T-helper 17 cell (primary cell): ENCODE measurements around the gene GALNT13. TPM values are rescaled to one million over a fixed set of nuclear protein-coding genes. Genes with fewer than 3 reads are reported as not detected.

Experiments used
- ATAC-seq: fragments of 150-1000 bp; cut with Tn5 transposase; 2 replicates; pipeline ENCODE4 v1.10.0; 2021; ENCODE audit warnings: mild to moderate bottlenecking, moderate library complexity
- DNase-seq, 3 donors: peaks; one replicate each; pipeline versions ENCODE4 v3.0.0 to v3.0.0-alpha.2; 2020 to 2021
- H3K9me3 ChIP-seq: one replicate; pipeline ENCODE4 v1.7.0; 2013; ENCODE audit warnings: low read length, mild to moderate bottlenecking; ENCODE audit not compliant: control insufficient read depth, poor library complexity, severe bottlenecking
- H3K27ac Mint-ChIP-seq: one replicate; pipeline ENCODE4 v1.8.0; 2022; ENCODE audit warnings: mild to moderate bottlenecking, moderate library complexity, mixed read lengths
- H3K27me3 Mint-ChIP-seq: one replicate; pipeline ENCODE4 v1.8.0; 2022; ENCODE audit warnings: mixed read lengths
- H3K36me3 Mint-ChIP-seq: one replicate; pipeline ENCODE4 v1.8.0; 2022; ENCODE audit warnings: low read depth, mixed read lengths
- H3K4me1 Mint-ChIP-seq: one replicate; pipeline ENCODE4 v1.8.0; 2022; ENCODE audit warnings: mild to moderate bottlenecking, mixed read lengths
- H3K4me3 Mint-ChIP-seq: one replicate; pipeline ENCODE4 v1.8.0; 2022; ENCODE audit warnings: mild to moderate bottlenecking, moderate library complexity, mixed read lengths
- total RNA-seq, 4 donors: library from RNA in 2 of 4; stranded (reverse) in 2 of 4; gene quantifications; one replicate each; pipeline ENCODE4 v1.2.3 and lab custom pipeline; 2022 to 2026

The GALNT13 gene
- total RNA-seq, 2 donors from 2014 or later, result not detected

DNA sequence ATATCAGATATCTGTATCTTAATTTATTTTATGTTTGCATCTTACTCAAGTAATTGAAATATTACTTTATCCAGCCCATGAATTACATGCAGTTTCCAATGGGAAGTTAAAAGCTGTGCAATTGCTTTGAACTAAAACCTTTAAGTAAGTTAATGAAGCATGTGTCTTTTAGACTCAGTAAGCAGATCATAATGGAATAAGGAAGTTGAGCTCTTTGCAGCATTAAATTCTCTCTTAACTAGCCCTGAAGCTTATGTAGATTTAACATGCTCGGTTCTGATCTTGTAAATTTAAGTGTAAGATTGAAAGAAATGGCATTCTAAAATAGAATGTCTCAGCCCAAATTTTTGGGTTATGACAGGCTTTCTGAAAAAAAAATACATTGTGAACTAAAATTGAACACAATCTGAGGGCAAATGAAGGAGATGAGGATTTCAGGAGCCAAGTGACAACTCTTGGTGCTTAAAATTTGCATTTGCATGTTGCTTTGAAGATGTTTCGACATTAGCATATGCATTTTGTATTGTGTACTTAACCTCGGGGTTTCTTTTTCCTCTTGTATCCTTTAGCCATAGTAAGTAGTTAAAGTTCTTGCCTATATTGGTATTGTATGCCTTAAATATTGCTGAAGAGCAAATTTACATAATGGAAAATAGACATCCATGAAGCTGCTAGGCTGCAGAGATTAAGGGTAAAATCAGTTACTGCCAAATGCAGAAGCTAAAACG, 529.0 kb downstream of the GALNT13 start:
- H3K27ac Mint-ChIP-seq, result no peak overlapping the region
- H3K4me3 Mint-ChIP-seq, result no peak overlapping the region
- no peaks in the 10 kb centered on the region for H3K36me3 Mint-ChIP-seq
- ATAC-seq, result no peak
- no peaks in the 10 kb centered on the region for H3K27me3 Mint-ChIP-seq
- no peak for DNase-seq
- no peaks in the 10 kb centered on the region for H3K4me1 Mint-ChIP-seq
- no peaks in the 10 kb centered on the region for H3K9me3 ChIP-seq

DNA sequence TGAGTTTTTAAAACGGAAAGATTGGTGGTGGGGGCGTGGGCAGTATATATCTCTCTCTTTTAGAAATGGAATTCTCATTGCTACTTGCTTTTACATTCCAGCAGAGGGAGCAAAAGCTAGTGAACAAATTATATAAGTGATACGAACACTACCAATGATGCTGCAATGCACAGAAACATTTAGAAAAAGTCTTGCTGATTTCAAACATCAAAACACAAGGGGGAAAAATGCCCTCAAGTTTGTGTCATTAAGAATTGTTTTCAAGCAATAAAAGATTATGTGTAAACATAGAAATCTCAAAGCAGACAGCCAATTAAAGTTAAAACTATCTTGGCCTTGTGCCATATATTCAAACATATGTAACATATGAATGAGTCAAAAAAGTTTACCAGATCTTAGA, 530.5 kb downstream of the GALNT13 start:
- H3K27me3 Mint-ChIP-seq, result no peaks in the 10 kb centered on the region
- H3K36me3 Mint-ChIP-seq, result no peaks in the 10 kb centered on the region
- DNase-seq, result no peak
- no peaks in the 10 kb centered on the region for H3K9me3 ChIP-seq
- ATAC-seq, result no peak
- no peak overlapping the region for H3K27ac Mint-ChIP-seq
- no peaks in the 10 kb centered on the region for H3K4me1 Mint-ChIP-seq
- no peak overlapping the region for H3K4me3 Mint-ChIP-seq

DNA sequence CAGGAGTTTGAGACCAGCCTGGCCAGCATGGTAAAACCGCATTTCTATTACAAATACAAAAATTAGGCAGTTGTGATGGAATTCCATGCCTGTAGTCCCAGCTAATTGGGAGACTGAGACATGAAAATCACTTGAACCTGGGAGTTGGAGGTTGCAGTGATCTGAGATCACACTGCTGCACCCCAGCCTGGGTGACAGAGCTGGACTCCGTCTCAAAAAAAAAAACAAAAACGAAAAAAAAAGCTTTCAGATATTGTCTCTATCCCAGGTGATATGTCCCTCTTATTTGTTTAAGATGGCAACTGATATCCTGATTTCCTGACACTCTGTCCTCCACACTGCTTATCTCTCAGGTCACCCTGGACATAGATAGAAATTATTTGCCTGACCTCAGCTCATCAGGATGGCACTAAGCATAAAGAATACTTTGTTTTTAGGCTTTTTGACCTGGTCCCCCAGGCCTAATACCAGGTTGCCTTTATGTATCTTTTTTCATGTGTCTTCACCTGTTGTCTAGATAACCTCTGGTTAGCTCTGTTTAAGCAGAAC, 531.6 kb downstream of the GALNT13 start:
- DNase-seq (no peak), ATAC-seq (no peak)
- Mint-ChIP-seq H3K27me3 (no peaks in the 10 kb centered on the region), H3K4me1 (no peaks in the 10 kb centered on the region), H3K27ac (no peak overlapping the region), H3K36me3 (no peaks in the 10 kb centered on the region), H3K4me3 (no peak overlapping the region)
- no peaks in the 10 kb centered on the region for H3K9me3 ChIP-seq

DNA sequence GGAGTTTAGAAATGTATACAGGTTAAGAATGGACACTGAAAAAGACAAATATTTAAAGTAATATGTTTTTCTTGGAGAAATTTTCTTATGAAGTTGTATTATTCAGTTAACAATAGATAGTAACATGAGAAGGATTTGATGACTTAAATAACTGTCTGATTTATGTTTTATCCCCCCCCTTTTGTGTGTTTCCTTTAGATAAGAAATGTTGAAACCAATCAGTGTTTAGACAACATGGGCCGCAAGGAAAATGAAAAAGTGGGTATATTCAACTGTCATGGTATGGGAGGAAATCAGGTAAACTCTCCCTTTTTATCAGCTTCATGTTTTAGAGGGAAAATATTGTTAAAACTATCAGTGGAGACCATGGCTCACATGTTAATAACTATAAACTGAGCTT, 537.1 kb downstream of the GALNT13 start:
- no peaks in the 10 kb centered on the region for H3K27me3 Mint-ChIP-seq
- ATAC-seq (no peak), DNase-seq (no peak)
- no peak overlapping the region for H3K27ac Mint-ChIP-seq
- H3K9me3 ChIP-seq, result no peaks in the 10 kb centered on the region
- no peaks in the 10 kb centered on the region for H3K4me1 Mint-ChIP-seq
- no peak overlapping the region for H3K4me3 Mint-ChIP-seq
- no peaks in the 10 kb centered on the region for H3K36me3 Mint-ChIP-seq

DNA sequence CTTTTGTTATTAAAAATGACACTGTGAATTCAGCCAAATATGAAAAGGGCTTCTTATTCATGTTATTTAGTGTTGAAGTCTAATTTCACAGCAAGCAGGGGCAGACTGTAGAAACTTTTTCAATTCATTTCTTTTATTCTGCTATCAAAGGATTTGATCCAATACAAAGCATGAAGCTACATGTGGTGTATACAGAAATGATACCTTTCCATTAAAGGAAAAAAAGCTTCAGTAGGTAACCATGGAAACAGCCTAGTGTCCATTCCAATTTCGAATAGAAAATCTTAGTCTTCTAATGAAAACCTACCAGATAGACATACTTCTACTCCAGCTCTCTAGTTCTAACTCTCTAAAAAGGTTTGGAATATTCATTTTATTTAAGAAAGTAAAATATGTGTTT, 550.5 kb downstream of the GALNT13 start:
- Mint-ChIP-seq H3K27me3 (no peaks in the 10 kb centered on the region), H3K4me1 (no peaks in the 10 kb centered on the region), H3K27ac (no peak overlapping the region), H3K4me3 (no peak overlapping the region), H3K36me3 (no peaks in the 10 kb centered on the region)
- DNase-seq, result no peak
- no peaks in the 10 kb centered on the region for H3K9me3 ChIP-seq
- no peak for ATAC-seq

DNA sequence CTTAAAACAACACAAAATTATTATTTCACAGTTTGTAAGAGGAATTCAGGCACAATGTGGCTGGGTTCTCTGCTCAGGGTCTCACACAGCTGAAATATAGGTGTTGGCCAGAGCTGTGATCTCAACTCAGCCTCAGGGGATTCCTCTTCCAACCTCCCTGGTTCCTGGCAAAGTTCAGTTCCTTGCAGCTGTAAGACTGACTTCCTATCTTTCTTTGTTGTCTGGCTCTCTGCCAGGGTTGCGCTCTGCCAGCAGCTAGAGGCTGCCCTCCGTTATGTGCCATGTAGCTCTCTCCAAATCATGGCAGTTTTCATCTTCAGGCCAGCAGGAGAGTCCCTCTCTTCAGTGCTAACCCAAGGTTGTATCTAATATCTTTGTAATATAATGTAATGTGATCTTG, 554.3 kb downstream of the GALNT13 start:
- Mint-ChIP-seq H3K27me3 (no peaks in the 10 kb centered on the region), H3K4me1 (no peaks in the 10 kb centered on the region), H3K27ac (no peak overlapping the region), H3K36me3 (no peaks in the 10 kb centered on the region), H3K4me3 (no peak overlapping the region)
- H3K9me3 ChIP-seq, result no peaks in the 10 kb centered on the region
- DNase-seq, result no peak
- ATAC-seq, result no peak

DNA sequence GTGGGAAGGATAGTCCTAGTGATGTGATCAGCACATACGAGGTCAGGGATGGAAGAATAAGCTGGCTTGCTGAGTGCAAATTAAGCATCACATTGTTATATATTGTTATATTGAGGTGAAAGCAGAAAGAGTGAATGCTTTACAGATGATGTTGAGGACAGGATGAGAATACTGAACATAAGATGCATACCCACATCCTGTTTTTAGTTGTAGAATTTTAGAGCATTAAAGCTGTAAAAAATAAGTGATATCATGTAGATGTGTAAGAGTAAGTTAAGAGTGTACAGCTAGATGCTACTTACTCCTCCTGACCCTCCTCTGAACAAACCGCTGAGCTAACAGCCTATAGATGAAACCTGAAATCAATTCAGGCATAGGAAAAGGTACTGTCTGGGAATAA, 555.7 kb downstream of the GALNT13 start:
- ATAC-seq, result no peak
- Mint-ChIP-seq H3K4me1 (no peaks in the 10 kb centered on the region), H3K36me3 (no peaks in the 10 kb centered on the region), H3K4me3 (no peak overlapping the region), H3K27ac (no peak overlapping the region), H3K27me3 (no peaks in the 10 kb centered on the region)
- no peaks in the 10 kb centered on the region for H3K9me3 ChIP-seq
- no peak for DNase-seq

DNA sequence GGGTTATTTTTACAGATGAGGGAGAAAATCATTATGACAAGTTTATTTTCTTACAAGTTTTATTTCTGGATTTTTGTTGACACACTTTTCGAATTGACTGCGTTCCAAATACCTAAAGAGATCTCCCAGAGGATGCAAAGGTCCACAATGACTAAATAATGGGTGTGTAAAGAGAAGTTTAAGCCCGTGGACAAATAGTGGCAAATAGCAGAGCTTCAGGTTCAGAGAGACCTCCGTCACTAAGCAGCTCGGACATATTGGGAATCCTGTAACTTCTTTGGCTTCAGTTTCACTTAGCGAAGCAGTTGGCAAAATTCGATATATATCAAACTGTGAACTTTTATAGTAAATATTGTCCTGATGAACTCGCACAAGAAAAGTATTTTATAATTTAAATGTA, 556.3 kb downstream of the GALNT13 start:
- H3K27ac Mint-ChIP-seq, result no peak overlapping the region
- H3K4me1 Mint-ChIP-seq, result no peaks in the 10 kb centered on the region
- no peaks in the 10 kb centered on the region for H3K9me3 ChIP-seq
- ATAC-seq, result no peak
- H3K36me3 Mint-ChIP-seq, result no peaks in the 10 kb centered on the region
- H3K27me3 Mint-ChIP-seq, result no peaks in the 10 kb centered on the region
- no peak overlapping the region for H3K4me3 Mint-ChIP-seq
- DNase-seq, result no peak

DNA sequence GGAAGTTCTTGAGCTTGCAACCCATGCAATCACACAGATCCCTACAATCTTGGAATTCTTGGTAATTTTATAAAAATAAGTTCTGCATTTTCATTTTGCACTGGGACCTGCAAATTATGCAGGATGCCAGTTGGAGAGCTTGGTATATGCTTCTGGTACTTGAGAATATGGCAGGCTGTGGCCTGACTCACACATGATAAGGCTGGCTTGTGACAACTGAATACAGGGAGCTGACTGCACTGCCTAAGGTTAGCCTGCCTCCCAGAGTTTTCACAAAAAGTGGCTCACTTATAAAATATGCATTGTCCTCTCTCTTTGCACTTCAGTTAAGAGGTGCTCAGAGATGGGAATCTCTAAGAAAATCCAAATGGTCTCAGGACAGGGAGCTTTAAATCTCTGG, 561.3 kb downstream of the GALNT13 start:
- H3K27me3 Mint-ChIP-seq, result no peaks in the 10 kb centered on the region
- no peaks in the 10 kb centered on the region for H3K9me3 ChIP-seq
- no peaks in the 10 kb centered on the region for H3K4me1 Mint-ChIP-seq
- no peaks in the 10 kb centered on the region for H3K36me3 Mint-ChIP-seq
- ATAC-seq (no peak), DNase-seq (no peak)
- no peak overlapping the region for H3K4me3 Mint-ChIP-seq
- no peak overlapping the region for H3K27ac Mint-ChIP-seq

DNA sequence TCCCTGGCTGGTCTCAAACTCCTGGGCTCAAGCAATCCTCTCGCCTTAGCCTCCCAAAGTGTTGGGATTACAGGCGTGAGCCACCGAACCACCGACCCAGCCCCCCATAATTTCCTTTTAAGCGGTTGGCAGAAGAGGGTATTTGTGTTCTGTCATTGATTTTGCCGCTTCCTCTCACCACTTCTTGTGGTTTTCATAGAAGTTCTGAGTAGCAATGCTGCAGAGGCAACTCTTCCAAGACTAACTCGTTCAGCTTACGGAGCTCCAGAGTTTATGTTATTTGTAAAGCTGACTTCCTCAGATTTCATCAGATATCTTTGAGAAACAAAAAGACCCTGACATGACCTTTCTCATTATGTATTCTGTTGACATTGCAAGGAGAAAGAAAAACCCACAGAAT, 565.4 kb downstream of the GALNT13 start:
- no peak overlapping the region for H3K27ac Mint-ChIP-seq
- no peaks in the 10 kb centered on the region for H3K36me3 Mint-ChIP-seq
- no peaks in the 10 kb centered on the region for H3K9me3 ChIP-seq
- no peaks in the 10 kb centered on the region for H3K27me3 Mint-ChIP-seq
- H3K4me1 Mint-ChIP-seq, result no peaks in the 10 kb centered on the region
- no peak overlapping the region for H3K4me3 Mint-ChIP-seq
- DNase-seq (no peak), ATAC-seq (no peak)

DNA sequence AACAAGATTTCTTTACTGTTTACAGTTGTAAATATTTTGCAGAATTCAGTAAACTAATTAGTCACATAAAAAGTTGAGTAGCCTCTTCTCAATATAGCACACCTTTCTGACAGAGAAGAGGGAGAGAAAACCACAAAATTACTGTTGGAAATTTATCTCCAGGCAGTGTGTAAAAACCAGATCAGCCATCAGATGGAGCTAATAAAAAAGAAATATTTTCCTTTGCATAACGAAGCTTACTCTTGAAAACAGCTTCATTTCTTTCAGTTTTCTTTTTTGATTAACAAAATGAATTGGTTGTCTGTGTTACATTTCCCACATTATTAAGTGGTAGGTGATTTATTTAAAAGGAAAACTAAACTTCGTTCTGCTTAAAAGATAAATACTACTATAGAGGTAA, 567.4 kb downstream of the GALNT13 start:
- Mint-ChIP-seq H3K27me3 (no peaks in the 10 kb centered on the region), H3K36me3 (no peaks in the 10 kb centered on the region), H3K4me1 (no peaks in the 10 kb centered on the region), H3K27ac (no peak overlapping the region), H3K4me3 (no peak overlapping the region)
- DNase-seq, result no peak
- ATAC-seq, result no peak
- H3K9me3 ChIP-seq, result no peaks in the 10 kb centered on the region

DNA sequence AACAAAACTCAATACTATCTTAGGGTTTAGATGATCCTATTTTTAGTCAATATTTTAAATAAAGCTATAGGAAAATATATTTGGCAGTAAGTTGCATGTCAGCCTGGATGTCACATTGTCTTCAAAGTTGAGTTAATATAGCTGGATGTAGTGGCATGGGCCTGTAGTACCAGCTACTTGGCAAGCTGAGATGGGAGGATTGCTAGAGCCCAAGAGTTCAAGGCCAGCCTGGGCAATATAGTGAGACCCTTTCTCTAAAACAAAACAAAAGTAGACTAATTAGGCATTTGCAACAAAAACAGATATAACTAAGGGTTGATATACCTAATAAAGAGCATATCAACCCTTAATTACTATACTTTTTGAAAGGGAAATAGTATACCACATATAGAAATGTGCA, 572.2 kb downstream of the GALNT13 start:
- H3K4me3 Mint-ChIP-seq, result no peak overlapping the region
- no peak for ATAC-seq
- no peaks in the 10 kb centered on the region for H3K4me1 Mint-ChIP-seq
- H3K9me3 ChIP-seq, result no peaks in the 10 kb centered on the region
- DNase-seq, result no peak
- H3K27me3 Mint-ChIP-seq, result no peaks in the 10 kb centered on the region
- H3K27ac Mint-ChIP-seq, result no peak overlapping the region
- no peaks in the 10 kb centered on the region for H3K36me3 Mint-ChIP-seq

DNA sequence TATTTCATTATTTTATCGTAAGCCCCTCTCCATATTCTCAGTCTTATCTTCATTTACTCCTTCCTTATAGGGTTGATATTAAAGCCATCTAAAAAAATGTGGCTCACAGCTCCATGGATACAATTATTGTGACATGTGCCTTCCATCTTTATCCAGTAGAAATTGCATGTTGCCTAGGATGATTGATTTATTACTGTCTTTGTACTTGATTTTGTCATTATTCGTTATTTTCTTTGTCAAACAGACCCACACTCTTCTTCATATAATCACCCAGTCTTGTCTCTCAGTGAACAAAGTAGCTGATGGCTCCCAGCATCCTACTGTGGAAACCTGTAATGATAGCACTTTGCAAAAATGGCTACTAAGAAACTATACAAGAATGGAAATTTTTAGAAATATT, 574.6 kb downstream of the GALNT13 start:
- H3K9me3 ChIP-seq, result no peaks in the 10 kb centered on the region
- ATAC-seq (no peak), DNase-seq (no peak)
- no peaks in the 10 kb centered on the region for H3K36me3 Mint-ChIP-seq
- H3K27me3 Mint-ChIP-seq, result no peaks in the 10 kb centered on the region
- no peak overlapping the region for H3K27ac Mint-ChIP-seq
- H3K4me3 Mint-ChIP-seq, result no peak overlapping the region
- H3K4me1 Mint-ChIP-seq, result no peaks in the 10 kb centered on the region

DNA sequence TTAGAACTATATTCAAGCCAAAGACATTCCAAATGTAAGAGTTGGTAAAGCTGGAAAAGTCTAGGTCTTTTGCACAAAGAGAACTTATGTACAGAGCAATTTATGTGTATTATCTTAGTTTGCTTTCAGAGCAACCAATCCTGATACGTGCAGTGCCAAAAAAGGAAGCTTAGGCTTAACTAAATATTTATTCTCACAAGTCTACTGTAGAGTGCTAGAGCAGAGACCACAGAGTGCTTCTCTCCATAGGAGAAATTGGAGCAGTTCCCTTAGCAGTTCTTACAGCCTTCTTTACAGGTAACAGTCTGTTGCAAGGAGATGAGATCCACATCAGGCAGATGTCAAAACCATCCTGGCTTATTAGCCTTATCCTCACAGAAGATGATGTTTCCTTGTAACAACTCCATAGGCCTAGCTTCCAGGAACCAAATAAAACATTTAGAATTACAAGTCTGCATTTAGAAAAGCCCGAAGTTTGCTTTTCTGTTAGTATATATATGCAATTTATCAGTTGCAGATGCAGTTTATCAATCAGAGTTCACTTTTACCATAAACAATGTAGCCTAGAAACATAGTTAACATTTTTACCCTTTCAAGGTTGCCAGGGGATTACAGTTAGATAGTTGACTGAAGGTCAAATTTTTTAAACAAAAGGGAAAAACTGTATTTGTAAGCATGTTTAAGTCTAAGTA, 576.2 kb downstream of the GALNT13 start:
- Mint-ChIP-seq H3K4me3 (no peak overlapping the region), H3K27ac (no peak overlapping the region), H3K27me3 (no peaks in the 10 kb centered on the region), H3K4me1 (no peaks in the 10 kb centered on the region), H3K36me3 (no peaks in the 10 kb centered on the region)
- ATAC-seq (no peak), DNase-seq (no peak)
- H3K9me3 ChIP-seq, result no peaks in the 10 kb centered on the region
